GM20431 (cell line): ENCODE measurements around the gene APOBR.
"Not testable (repeated sequence)": the region's sequence is repeated elsewhere in the genome, so short reads cannot be mapped to it uniquely, and the experiment has no call there.

ENCODE experiments used
- in situ Hi-C: fragments of 300-500 bp; cut with MseI, MboI; formaldehyde crosslinking; loops from one replicate; pipeline ENCODE4 v1.15.0; 2020; ENCODE audit warnings: low sequenced_read_pairs; ENCODE audit not compliant: unreplicated experiment

APOBR gene

GRCh38 chr16:28526201-28527099 is 32.0 kb downstream of the APOBR start:
- in situ Hi-C loops, result no loop called here

GRCh38 chr16:28527100-28527785 is 32.8 kb downstream of the APOBR start:
- in situ Hi-C loops, result not testable (repeated sequence)

GRCh38 chr16:28527985-28528384 is 33.5 kb downstream of the APOBR start:
- in situ Hi-C loops, result no loop called here

- in situ Hi-C loops, result no loop called here
Measured at GRCh38 chr16:28528463-28528867, 34.0 kb downstream of the APOBR start.

DNA sequence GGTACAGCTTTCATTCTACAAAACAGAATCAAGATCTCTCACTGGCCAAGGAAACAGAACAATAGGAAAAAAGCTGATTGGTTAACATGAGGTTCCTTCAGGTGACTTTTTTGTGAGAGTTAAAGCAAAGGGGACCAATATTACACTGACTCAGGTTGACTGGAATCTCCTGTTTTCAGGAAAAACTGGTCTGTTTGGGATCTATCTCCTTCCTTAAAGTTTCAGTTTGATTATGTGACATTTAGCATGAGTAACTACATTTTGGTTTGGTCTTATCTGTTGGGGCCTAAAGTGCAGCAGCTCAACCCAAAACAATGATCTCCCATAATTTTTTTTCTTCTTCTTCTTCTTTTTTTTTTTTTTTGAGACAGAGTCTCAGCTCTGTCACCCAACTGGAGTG is 34.7 kb downstream of the APOBR start:
- in situ Hi-C loops, result no loop called here

- in situ Hi-C loops, result no loop called here
Measured at GRCh38 chr16:28531777-28532744, 37.6 kb downstream of the APOBR start.

DNA sequence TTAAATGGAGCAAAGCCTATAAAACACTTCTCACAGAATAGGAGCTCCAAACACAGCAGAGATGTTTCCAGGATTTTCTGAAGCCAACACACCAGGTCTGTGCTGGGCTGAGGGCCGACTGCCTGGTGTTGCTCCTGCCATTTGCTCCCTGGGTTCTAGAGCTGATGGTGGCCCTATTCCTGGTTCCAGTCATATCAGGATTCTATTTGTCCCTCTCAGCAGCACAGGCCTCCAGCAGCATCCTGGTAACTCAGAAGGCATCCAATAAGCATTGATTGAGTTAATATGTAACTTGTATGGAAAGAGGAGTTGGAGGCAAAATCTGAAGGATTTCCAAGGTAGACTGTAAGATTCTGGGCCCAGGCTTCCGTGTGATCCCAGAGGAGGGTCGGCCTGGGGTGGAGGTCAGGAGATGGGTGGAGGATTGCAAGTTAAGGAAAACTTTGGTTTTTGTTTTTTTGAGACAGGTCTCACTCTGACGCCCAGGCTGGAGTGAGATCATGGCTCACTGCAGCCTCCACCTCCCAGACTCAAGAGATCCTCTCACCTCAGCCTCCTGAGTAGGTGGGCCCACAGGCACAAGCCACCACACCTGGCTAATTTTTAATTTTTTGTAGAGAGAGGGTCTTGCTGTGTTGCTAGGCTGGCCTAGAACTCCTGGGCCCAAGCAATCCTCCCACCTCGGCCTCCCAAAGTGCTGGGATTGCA is 38.7 kb downstream of the APOBR start:
- in situ Hi-C loops, result no loop called here

- in situ Hi-C loops, result no loop called here
Measured at GRCh38 chr16:28534542-28535373, 40.3 kb downstream of the APOBR start.

DNA sequence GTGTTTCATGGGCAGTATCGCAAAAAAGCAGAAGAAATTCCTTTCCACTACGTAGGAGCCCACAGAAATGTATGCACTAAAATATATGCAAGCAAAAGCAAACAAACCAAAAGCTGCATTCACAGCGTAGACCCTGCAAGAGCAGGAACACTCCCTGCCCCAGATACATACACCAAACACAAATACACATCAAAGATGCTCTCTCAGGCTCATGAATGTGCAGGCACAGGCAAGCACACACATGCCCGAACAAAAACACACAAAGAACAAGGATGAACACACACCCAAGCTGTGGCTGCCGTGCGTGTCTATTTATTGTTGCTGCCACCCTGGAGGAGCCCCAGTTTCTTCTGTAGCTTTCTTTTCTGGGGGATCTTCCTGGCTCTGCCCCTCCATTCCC is 42.6 kb downstream of the APOBR start:
- in situ Hi-C loops, result no loop called here

DNA sequence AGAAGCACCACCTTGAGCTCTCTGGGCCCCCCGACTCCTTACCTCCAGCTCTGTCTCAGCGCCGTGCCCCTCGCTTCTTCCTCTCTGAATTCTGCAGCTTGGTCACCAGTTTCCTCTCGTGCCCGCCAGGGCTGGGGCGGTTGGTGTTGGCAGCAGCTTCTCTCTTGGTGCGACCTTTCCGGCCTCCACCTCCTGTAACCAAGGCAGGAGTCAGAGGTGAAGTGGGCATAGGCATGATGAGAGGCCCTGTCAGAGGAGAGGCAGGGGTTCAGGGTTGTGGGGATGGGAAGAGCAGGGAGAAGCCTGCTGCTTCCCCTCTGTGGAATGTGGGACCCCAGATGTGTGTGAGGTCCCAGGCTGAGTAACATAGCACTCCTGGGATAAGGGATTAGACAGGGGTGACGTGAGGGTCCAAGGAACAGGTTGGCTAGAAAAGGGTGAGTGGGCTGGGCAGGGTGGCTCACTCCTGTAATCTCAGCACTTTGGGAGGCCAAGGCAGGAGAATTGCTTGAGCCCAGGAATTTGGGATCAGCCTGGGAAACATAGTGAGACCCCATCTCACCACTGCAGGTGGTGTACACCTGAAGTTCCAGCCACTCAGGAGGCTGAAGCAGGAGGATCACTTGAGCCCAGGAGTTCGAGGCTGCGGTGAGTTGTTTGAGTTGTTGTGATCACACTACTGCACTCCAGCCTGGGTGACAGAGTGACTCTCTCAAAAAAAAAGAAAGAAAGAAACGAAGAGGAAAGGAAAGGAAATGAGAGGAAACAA is 43.7 kb downstream of the APOBR start:
- in situ Hi-C loops, result no loop called here

GRCh38 chr16:28538733-28539596 is 44.5 kb downstream of the APOBR start, which contains the start of gene NUPR1:
TSS of gene NUPR1 (minus strand) at chr16:28538974. CDS start at chr16:28538907, 67 bp downstream.
- in situ Hi-C loops, result no loop called here

DNA sequence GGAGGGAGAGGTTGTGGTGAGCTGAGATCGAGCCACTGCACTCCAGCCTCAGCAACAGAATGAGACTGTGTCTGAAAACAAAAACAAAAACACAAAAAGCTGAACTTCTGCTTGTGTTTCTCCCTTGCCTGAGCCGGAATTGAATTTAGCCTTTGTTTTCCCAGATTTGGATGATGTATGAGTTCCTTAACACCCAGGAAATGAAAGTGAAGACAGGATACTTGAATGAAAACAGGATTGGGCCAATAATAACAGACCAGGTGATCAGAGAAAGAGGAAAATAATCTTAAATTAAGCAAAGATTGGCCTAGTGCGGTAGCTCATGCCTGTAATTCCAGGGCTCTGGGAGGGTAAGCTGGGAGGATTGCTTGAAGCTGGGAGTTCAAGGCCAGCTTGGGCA is 45.9 kb downstream of the APOBR start:
- in situ Hi-C loops, result no loop called here

GRCh38 chr16:28542646-28543045 is 48.2 kb downstream of the APOBR start:
- in situ Hi-C loops, result no loop called here

DNA sequence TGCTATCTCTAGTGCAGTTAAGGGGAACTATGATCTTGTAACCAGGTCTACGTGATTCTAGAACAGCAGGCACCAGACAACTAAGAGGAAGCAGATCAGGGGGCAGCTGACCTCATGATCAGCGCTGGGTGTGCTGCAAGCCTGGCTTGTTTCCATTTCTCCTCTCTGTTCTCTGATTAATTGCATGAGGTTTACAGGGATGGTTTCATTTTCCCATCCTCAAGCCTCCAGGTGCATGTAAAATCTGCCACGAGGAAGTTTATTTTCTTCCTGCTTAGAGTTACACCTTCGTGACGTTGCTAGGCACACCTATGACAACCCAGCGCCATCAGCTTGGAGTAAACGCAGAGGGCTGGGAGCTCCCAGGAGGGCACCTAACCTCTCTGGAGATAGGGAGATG is 48.6 kb downstream of the APOBR start:
- in situ Hi-C loops, result no loop called here

- in situ Hi-C loops, result no loop called here
Measured at GRCh38 chr16:28544998-28545397, 50.6 kb downstream of the APOBR start.

GRCh38 chr16:28545964-28546363 is 51.5 kb downstream of the APOBR start:
- in situ Hi-C loops, result not testable (repeated sequence)

DNA sequence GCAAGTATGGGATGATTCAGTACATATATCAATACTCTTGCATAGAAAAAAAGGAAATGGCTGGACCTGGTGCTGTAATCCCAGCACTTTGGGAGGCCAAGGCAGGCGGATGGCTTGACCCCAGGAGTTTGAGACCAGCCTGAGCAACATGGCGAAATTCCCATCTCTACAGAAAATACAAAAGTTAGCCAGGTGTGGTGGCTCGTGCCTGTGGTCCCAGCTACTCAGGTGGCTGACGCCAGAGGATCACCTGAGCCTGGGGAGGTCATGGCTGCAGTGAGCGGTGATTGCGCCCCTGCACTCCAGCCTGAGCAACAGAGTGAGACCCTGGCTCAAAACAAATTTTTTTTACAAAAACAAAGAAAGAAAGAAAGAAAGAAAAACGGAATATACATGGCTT is 52.2 kb downstream of the APOBR start:
- in situ Hi-C loops, result no loop called here
